Measurements from ENCODE around the gene ATP8A2. TPM values are rescaled to one million over a fixed set of nuclear protein-coding genes. Genes with fewer than 3 reads are reported as not detected.

ATP8A2 gene
- polyA plus RNA-seq, 3 donors: not detected

- H3K4me3 ChIP-seq (replicated peaks in 1 of 3; ENCODE audit: low read depth in 2 of 3, low read length in 3 of 3): no peak overlapping the region
- Mint-ChIP-seq H3K36me3 (no peaks in the 10 kb centered on the region), H3K9me3 (peaks cover 0 to 6% (median 3%) of the 10 kb centered on the region in 7 donors), H3K27ac (no peak overlapping the region), H3K4me1 (no peaks in the 10 kb centered on the region), H3K27me3 (ENCODE audit: low read depth in 3 of 3) (peaks cover 0 to 2% (median 0%) of the 10 kb centered on the region in 3 donors), H3K4me3 (no peak overlapping the region)
- no peak overlapping the region for H3K27ac ChIP-seq (ENCODE audit: low read depth in 1 of 2, low read length in 2 of 2)
- no peak overlapping the region for H2AFZ ChIP-seq (ENCODE audit: insufficient read depth, low read depth, low read length, poor library complexity, severe bottlenecking)
- no peaks in the 10 kb centered on the region for H3K9me3 ChIP-seq (replicated peaks in 1 of 2; ENCODE audit: control insufficient read depth in 1 of 2, insufficient read depth in 1 of 2, low read length in 2 of 2)
- no peaks in the 10 kb centered on the region for H3K36me3 ChIP-seq (replicated peaks in 1 of 2; ENCODE audit: control insufficient read depth in 1 of 2, insufficient read depth in 2 of 2, low read length in 2 of 2)
- TF ChIP-seq, protein P1, sequence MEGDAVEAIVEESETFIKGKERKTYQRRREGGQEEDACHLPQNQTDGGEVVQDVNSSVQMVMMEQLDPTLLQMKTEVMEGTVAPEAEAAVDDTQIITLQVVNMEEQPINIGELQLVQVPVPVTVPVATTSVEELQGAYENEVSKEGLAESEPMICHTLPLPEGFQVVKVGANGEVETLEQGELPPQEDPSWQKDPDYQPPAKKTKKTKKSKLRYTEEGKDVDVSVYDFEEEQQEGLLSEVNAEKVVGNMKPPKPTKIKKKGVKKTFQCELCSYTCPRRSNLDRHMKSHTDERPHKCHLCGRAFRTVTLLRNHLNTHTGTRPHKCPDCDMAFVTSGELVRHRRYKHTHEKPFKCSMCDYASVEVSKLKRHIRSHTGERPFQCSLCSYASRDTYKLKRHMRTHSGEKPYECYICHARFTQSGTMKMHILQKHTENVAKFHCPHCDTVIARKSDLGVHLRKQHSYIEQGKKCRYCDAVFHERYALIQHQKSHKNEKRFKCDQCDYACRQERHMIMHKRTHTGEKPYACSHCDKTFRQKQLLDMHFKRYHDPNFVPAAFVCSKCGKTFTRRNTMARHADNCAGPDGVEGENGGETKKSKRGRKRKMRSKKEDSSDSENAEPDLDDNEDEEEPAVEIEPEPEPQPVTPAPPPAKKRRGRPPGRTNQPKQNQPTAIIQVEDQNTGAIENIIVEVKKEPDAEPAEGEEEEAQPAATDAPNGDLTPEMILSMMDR (IDR thresholded peaks at IDR 0.05): no peak
- no peak overlapping the region for H3K9ac ChIP-seq (ENCODE audit: insufficient read depth, low read length, poor library complexity, severe bottlenecking)
- no CpG with 5 or more reads among the region's 2 CpGs for WGBS (ENCODE audit: insufficient coverage)
- intact Hi-C loops (cut with micrococcal nuclease): no loop called here
- H3K27me3 ChIP-seq (ENCODE audit: control insufficient read depth in 2 of 2, insufficient read depth in 2 of 2, low read length in 2 of 2): no peaks in the 10 kb centered on the region
- H3K79me2 ChIP-seq (ENCODE audit: insufficient read depth, low read length): no peaks in the 10 kb centered on the region
- no peaks in the 10 kb centered on the region for H3K4me1 ChIP-seq (ENCODE audit: control insufficient read depth in 1 of 2, insufficient read depth in 2 of 2, low read length in 2 of 2)
- no peak overlapping the region for H3K4me2 ChIP-seq (replicated peaks; ENCODE audit: extremely low read depth, low read length, poor library complexity, severe bottlenecking)
- DNase-seq: no peak
- no peaks in the 10 kb centered on the region for H4K20me1 ChIP-seq (ENCODE audit: insufficient read depth, low read length)
Measured at GRCh38 chr13:25690582-25690981, 318.8 kb downstream of the ATP8A2 start.

GRCh38 chr13:25691654-25692053, 319.9 kb downstream of the ATP8A2 start:
- no peak overlapping the region for H3K27ac Mint-ChIP-seq
- 100% methylated on average over 1 of the region's 2 CpGs for WGBS (ENCODE audit: insufficient coverage)

More at GRCh38 chr13:25691654-25692053, 319.9 kb downstream of the ATP8A2 start:
- TF ChIP-seq, protein P1 (IDR thresholded peaks at IDR 0.05): no peak
- H3K9me3 Mint-ChIP-seq: peaks cover 0 to 5% (median 0%) of the 10 kb centered on the region in 7 donors
- intact Hi-C loops (cut with micrococcal nuclease): no loop called here
- Histone ChIP-seq H3K79me2 (ENCODE audit: insufficient read depth, low read length) (no peaks in the 10 kb centered on the region), H2AFZ (ENCODE audit: insufficient read depth, low read depth, low read length, poor library complexity, severe bottlenecking) (no peak overlapping the region), H3K4me2 (replicated peaks; ENCODE audit: extremely low read depth, low read length, poor library complexity, severe bottlenecking) (no peak overlapping the region), H4K20me1 (ENCODE audit: insufficient read depth, low read length) (no peaks in the 10 kb centered on the region), H3K4me3 (replicated peaks in 1 of 3; ENCODE audit: low read depth in 2 of 3, low read length in 3 of 3) (no peak overlapping the region), H3K9ac (ENCODE audit: insufficient read depth, low read length, poor library complexity, severe bottlenecking) (no peak overlapping the region), H3K9me3 (replicated peaks in 1 of 2; ENCODE audit: control insufficient read depth in 1 of 2, insufficient read depth in 1 of 2, low read length in 2 of 2) (no peaks in the 10 kb centered on the region), H3K4me1 (ENCODE audit: control insufficient read depth in 1 of 2, insufficient read depth in 2 of 2, low read length in 2 of 2) (no peaks in the 10 kb centered on the region), H3K27ac (ENCODE audit: low read depth in 1 of 2, low read length in 2 of 2) (no peak overlapping the region), H3K36me3 (replicated peaks in 1 of 2; ENCODE audit: control insufficient read depth in 1 of 2, insufficient read depth in 2 of 2, low read length in 2 of 2) (no peaks in the 10 kb centered on the region), H3K27me3 (ENCODE audit: control insufficient read depth in 2 of 2, insufficient read depth in 2 of 2, low read length in 2 of 2) (no peaks in the 10 kb centered on the region)
- no peaks in the 10 kb centered on the region for H3K4me1 Mint-ChIP-seq
- no peaks in the 10 kb centered on the region for H3K36me3 Mint-ChIP-seq
- no peak overlapping the region for H3K4me3 Mint-ChIP-seq
- DNase-seq: no peak
- H3K27me3 Mint-ChIP-seq (ENCODE audit: low read depth in 3 of 3): no peaks in the 10 kb centered on the region

Measured in CD14-positive monocyte (primary cell).